SK-N-SH treated with all-trans-retinoic acid at 6 μM for 48 hours (cell line): ENCODE results near the gene NTNG1.
"Not testable (repeated sequence)": the region's sequence is repeated elsewhere in the genome, so short reads cannot be mapped to it uniquely, and the experiment has no call there.

Experiments used
- ATAC-seq: fragments of 200-7000 bp; cut with Tn5 transposase; 3 replicates; pipeline ENCODE4 v1.9.1; 2020; ENCODE audit warnings: mild to moderate bottlenecking, moderate library complexity
- ARNTL ChIP-seq: fragments of 450-650 bp; formaldehyde crosslinking; IDR thresholded peaks from 2 replicates; pipeline ENCODE4 v1.5.0; 2020; ENCODE audit warnings: low read depth, mild to moderate bottlenecking, moderate library complexity, borderline replicate concordance
- BACH2 ChIP-seq: fragments of 250-450 bp; sonication (Bioruptor Pico); IDR thresholded peaks from 2 replicates; pipeline ENCODE4 v1.9.0; 2021; ENCODE audit warnings: mild to moderate bottlenecking, borderline replicate concordance
- CSDC2 ChIP-seq: fragments of 250-450 bp; sonication (Bioruptor Pico); IDR thresholded peaks from 2 replicates; pipeline ENCODE4 v1.5.0; 2020; ENCODE audit warnings: mild to moderate bottlenecking, moderate library complexity
- ESRRG ChIP-seq: fragments of 250-450 bp; sonication (Bioruptor Pico); IDR thresholded peaks from 2 replicates; pipeline ENCODE4 v1.6.1; 2021; ENCODE audit warnings: mild to moderate bottlenecking
- ISL1 ChIP-seq: fragments of 250-450 bp; sonication (Bioruptor Pico); IDR thresholded peaks from 2 replicates; pipeline ENCODE4 v2.1.2; 2022; ENCODE audit warnings: mild to moderate bottlenecking, moderate library complexity
- OSR1 ChIP-seq: fragments of 250-450 bp; sonication (Bioruptor Pico); IDR thresholded peaks from 2 replicates; pipeline ENCODE4 v1.8.0; 2022; ENCODE audit warnings: moderate library complexity, mild to moderate bottlenecking, inconsistent platforms
- PPARA ChIP-seq: fragments of 250-450 bp; sonication (Bioruptor Pico); IDR thresholded peaks from 2 replicates; pipeline ENCODE4 v1.5.0; 2020; ENCODE audit warnings: mild to moderate bottlenecking, borderline replicate concordance
- RARB ChIP-seq: fragments of 250-450 bp; sonication (Bioruptor Pico); IDR thresholded peaks from 2 replicates; pipeline ENCODE4 v1.8.0; 2021; ENCODE audit warnings: mild to moderate bottlenecking, moderate library complexity
- SNAI2 ChIP-seq: fragments of 250-450 bp; sonication (Bioruptor Pico); IDR thresholded peaks from 2 replicates; pipeline ENCODE4 v1.5.0; 2020; ENCODE audit warnings: mild to moderate bottlenecking, moderate library complexity
- TCF4 ChIP-seq: fragments of 250-450 bp; sonication (Bioruptor Pico); IDR thresholded peaks from 2 replicates; pipeline ENCODE4 v1.8.0; 2021; ENCODE audit warnings: mild to moderate bottlenecking, moderate library complexity, borderline replicate concordance
- ZC3H10 ChIP-seq: fragments of 250-450 bp; sonication (Bioruptor Pico); IDR thresholded peaks from 2 replicates; pipeline ENCODE4 v1.5.1; 2021; ENCODE audit warnings: mild to moderate bottlenecking, moderate library complexity
- ZFP3 ChIP-seq: fragments of 250-450 bp; sonication (Bioruptor Pico); IDR thresholded peaks from 2 replicates; pipeline ENCODE4 v1.5.0; 2020; ENCODE audit warnings: mild to moderate bottlenecking, moderate library complexity
- ZFP30 ChIP-seq: fragments of 450-650 bp; formaldehyde crosslinking; IDR thresholded peaks from 2 replicates; pipeline ENCODE4 v1.5.0; 2022; ENCODE audit warnings: mild to moderate bottlenecking, moderate library complexity
- ZNF565 ChIP-seq: fragments of 450-650 bp; formaldehyde crosslinking; conservative IDR thresholded peaks from 2 replicates; pipeline ENCODE4 v1.5.0; 2020; ENCODE audit warnings: low read depth, mild to moderate bottlenecking, moderate library complexity
- ZNF70 ChIP-seq: fragments of 450-650 bp; formaldehyde crosslinking; IDR thresholded peaks from 2 replicates; pipeline ENCODE4 v1.5.0; 2020; ENCODE audit warnings: mild to moderate bottlenecking, moderate library complexity
- ZNF8 ChIP-seq: fragments of 450-650 bp; formaldehyde crosslinking; IDR thresholded peaks from 2 replicates; pipeline ENCODE4 v1.5.0; 2020; ENCODE audit warnings: mild to moderate bottlenecking, moderate library complexity
- TF ChIP-seq, protein P1 (sequence below): fragments of 250-450 bp; sonication (Bioruptor Pico); IDR thresholded peaks from 2 replicates; pipeline ENCODE4 v1.8.0; 2020; ENCODE audit warnings: mild to moderate bottlenecking, moderate library complexity, borderline replicate concordance
- TF ChIP-seq, protein P2 (sequence below): fragments of 250-450 bp; sonication (Bioruptor Pico); IDR thresholded peaks from 2 replicates; pipeline ENCODE4 v1.5.1; 2021; ENCODE audit warnings: mild to moderate bottlenecking, moderate library complexity
- TF ChIP-seq, protein P3 (sequence below): fragments of 250-450 bp; sonication (Bioruptor Pico); IDR thresholded peaks from 2 replicates; pipeline ENCODE4 v1.5.1; 2020; ENCODE audit warnings: low read depth, mild to moderate bottlenecking, moderate library complexity
- TF ChIP-seq, protein P4 (sequence below): fragments of 250-450 bp; sonication (Bioruptor Pico); IDR thresholded peaks from 2 replicates; pipeline ENCODE4 v1.5.0; 2020; ENCODE audit warnings: mild to moderate bottlenecking, moderate library complexity

The NTNG1 gene

DNA sequence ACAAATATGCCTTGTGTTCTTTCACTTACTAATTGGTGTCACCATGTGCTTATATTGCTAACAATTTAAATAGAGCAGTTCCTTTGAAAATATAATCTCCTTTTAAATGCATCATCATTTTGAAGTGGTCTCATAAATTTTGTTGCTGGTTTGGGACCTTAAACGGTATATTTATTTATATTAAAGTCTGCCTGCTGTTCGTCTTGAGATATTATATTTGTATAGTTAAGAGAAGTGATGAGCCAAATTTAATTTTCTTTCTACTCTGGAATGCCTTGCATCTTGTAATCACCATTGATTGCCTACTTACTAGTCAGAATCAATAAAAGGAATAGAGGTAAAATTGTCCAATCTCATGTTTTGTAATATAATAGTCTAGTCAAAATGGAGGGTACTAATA, 91.6 kb downstream of the NTNG1 start:
- ATAC-seq: no peak
- TF ChIP-seq, protein P1, sequence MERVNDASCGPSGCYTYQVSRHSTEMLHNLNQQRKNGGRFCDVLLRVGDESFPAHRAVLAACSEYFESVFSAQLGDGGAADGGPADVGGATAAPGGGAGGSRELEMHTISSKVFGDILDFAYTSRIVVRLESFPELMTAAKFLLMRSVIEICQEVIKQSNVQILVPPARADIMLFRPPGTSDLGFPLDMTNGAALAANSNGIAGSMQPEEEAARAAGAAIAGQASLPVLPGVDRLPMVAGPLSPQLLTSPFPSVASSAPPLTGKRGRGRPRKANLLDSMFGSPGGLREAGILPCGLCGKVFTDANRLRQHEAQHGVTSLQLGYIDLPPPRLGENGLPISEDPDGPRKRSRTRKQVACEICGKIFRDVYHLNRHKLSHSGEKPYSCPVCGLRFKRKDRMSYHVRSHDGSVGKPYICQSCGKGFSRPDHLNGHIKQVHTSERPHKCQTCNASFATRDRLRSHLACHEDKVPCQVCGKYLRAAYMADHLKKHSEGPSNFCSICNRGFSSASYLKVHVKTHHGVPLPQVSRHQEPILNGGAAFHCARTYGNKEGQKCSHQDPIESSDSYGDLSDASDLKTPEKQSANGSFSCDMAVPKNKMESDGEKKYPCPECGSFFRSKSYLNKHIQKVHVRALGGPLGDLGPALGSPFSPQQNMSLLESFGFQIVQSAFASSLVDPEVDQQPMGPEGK: no peak
- TF ChIP-seq ESRRG: no peak
- TF ChIP-seq ARNTL (CRISPR knock-in tag): no peak
- no peak for TF ChIP-seq CSDC2 (CRISPR knock-in tag)
- TF ChIP-seq, protein P2, sequence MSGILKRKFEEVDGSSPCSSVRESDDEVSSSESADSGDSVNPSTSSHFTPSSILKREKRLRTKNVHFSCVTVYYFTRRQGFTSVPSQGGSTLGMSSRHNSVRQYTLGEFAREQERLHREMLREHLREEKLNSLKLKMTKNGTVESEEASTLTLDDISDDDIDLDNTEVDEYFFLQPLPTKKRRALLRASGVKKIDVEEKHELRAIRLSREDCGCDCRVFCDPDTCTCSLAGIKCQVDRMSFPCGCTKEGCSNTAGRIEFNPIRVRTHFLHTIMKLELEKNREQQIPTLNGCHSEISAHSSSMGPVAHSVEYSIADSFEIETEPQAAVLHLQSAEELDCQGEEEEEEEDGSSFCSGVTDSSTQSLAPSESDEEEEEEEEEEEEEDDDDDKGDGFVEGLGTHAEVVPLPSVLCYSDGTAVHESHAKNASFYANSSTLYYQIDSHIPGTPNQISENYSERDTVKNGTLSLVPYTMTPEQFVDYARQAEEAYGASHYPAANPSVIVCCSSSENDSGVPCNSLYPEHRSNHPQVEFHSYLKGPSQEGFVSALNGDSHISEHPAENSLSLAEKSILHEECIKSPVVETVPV (CRISPR knock-in tag): no peak
- no peak for TF ChIP-seq ZFP30
- 0 out of 2 replicates have a peak, but pooled peaks have one; percentile 13 for TF ChIP-seq TCF4
- no peak for TF ChIP-seq ZNF70
- no peak for TF ChIP-seq ZFP3 (CRISPR knock-in tag)
- TF ChIP-seq, protein P3, sequence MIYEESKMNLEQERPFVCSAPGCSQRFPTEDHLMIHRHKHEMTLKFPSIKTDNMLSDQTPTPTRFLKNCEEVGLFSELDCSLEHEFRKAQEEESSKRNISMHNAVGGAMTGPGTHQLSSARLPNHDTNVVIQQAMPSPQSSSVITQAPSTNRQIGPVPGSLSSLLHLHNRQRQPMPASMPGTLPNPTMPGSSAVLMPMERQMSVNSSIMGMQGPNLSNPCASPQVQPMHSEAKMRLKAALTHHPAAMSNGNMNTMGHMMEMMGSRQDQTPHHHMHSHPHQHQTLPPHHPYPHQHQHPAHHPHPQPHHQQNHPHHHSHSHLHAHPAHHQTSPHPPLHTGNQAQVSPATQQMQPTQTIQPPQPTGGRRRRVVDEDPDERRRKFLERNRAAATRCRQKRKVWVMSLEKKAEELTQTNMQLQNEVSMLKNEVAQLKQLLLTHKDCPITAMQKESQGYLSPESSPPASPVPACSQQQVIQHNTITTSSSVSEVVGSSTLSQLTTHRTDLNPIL (CRISPR knock-in tag): no peak
- no peak for TF ChIP-seq ZNF8 (CRISPR knock-in tag)
- TF ChIP-seq OSR1 (CRISPR knock-in tag): no peak
- TF ChIP-seq ISL1 (CRISPR knock-in tag): peak; percentile 15; the same call in 1 of the 2 replicates
- TF ChIP-seq BACH2 (CRISPR knock-in tag): no peak
- TF ChIP-seq, protein P4, sequence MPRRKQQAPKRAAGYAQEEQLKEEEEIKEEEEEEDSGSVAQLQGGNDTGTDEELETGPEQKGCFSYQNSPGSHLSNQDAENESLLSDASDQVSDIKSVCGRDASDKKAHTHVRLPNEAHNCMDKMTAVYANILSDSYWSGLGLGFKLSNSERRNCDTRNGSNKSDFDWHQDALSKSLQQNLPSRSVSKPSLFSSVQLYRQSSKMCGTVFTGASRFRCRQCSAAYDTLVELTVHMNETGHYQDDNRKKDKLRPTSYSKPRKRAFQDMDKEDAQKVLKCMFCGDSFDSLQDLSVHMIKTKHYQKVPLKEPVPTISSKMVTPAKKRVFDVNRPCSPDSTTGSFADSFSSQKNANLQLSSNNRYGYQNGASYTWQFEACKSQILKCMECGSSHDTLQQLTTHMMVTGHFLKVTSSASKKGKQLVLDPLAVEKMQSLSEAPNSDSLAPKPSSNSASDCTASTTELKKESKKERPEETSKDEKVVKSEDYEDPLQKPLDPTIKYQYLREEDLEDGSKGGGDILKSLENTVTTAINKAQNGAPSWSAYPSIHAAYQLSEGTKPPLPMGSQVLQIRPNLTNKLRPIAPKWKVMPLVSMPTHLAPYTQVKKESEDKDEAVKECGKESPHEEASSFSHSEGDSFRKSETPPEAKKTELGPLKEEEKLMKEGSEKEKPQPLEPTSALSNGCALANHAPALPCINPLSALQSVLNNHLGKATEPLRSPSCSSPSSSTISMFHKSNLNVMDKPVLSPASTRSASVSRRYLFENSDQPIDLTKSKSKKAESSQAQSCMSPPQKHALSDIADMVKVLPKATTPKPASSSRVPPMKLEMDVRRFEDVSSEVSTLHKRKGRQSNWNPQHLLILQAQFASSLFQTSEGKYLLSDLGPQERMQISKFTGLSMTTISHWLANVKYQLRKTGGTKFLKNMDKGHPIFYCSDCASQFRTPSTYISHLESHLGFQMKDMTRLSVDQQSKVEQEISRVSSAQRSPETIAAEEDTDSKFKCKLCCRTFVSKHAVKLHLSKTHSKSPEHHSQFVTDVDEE: no peak
- TF ChIP-seq PPARA (CRISPR knock-in tag): no peak
- TF ChIP-seq ZNF565 (CRISPR knock-in tag): no peak
- TF ChIP-seq ZC3H10 (CRISPR knock-in tag): no peak
- TF ChIP-seq, all 23 proteins: peak for 2

DNA sequence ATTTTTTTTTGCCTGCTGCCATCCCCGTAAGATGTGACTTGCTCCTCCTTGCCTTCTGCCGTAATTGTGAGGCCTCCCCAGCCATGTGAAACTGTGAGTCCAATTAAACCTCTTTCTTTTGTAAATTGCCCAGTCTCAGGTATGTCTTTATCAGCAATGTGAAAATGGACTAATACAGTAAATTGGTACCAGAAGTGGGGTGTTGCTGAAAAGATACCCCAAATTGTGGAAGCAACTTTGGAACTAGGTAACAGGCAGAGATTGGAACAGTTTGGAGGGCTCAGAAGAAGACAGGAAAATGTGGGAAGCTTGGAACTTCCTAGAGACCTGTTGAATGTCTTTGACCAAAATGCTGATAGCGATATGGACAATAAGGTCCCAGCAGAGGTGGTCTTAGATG, 95.9 kb downstream of the NTNG1 start:
- not testable (repeated sequence) for ATAC-seq

DNA sequence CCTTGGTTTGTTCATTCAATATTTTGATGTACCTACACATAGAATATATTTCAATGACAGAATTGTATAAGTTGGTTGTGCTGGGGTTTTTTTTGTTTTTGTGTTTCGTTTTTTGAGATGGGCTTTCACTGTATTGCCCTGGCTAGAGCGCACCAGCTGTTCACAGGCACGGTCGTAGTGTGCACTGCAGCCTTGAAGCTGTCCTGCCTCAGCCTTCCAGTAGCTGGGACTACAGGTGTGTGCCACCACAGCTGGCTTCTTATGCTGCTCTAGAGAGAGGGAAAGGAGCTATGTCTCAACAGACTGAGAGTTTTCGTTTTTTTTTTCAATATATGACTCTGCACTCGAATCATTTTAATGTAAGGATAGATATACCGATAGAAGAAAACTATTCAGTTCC, 102.6 kb downstream of the NTNG1 start:
- no peak for ATAC-seq
- TF ChIP-seq, protein P4: no peak
- TF ChIP-seq ZNF70: no peak
- no peak for TF ChIP-seq OSR1 (CRISPR knock-in tag)
- TF ChIP-seq, protein P3 (CRISPR knock-in tag): no peak
- TF ChIP-seq ZFP3 (CRISPR knock-in tag): no peak
- TF ChIP-seq ARNTL (CRISPR knock-in tag): no peak
- TF ChIP-seq SNAI2 (CRISPR knock-in tag): no peak
- TF ChIP-seq, protein P1: no peak
- TF ChIP-seq ESRRG: no peak
- no peak for TF ChIP-seq CSDC2 (CRISPR knock-in tag)
- no peak for TF ChIP-seq BACH2 (CRISPR knock-in tag)
- no peak for TF ChIP-seq PPARA (CRISPR knock-in tag)
- TF ChIP-seq RARB: no peak
- TF ChIP-seq, protein P2 (CRISPR knock-in tag): no peak
